Heart left ventricle (tissue), 16 donors: ENCODE data around the gene TPP2. TPM values are rescaled to one million over a fixed set of nuclear protein-coding genes. Genes with fewer than 3 reads are reported as not detected.

ENCODE experiments used
- ATAC-seq, 4 donors: fragments of 200-7000 bp; cut with Tn5 transposase; one replicate each; pipeline ENCODE4 v1.9.1; 2020 to 2022; ENCODE audit warnings: moderate library complexity in 4 of 4, mild to moderate bottlenecking in 3 of 4, moderate number of reproducible peaks in 1 of 4
- DNase-seq, 5 donors: peaks; one replicate each; pipeline ENCODE4 v3.0.0-alpha.2; 2020
- H3K27ac ChIP-seq, 12 donors: fragments of 200-600 bp; sonication (generic) in 4 of 12; one replicate each; pipeline versions ENCODE4 v1.5.0 to v1.8.0; 2016 to 2022; ENCODE audit warnings: mild to moderate bottlenecking in 2 of 12
- H3K27me3 ChIP-seq, 9 donors: fragments of 200-600 bp; sonication (generic) in 2 of 9; one replicate each; pipeline versions ENCODE4 v1.5.1 to v1.8.0; 2016 to 2022; ENCODE audit warnings: mild to moderate bottlenecking in 3 of 9
- H3K36me3 ChIP-seq, 9 donors: fragments of 200-600 bp; sonication (generic) in 2 of 9; one replicate each; pipeline versions ENCODE4 v1.5.0 to v1.8.0; 2018 to 2022; ENCODE audit warnings: mild to moderate bottlenecking in 2 of 9
- H3K4me1 ChIP-seq, 12 donors: fragments of 200-600 bp; sonication (generic) in 4 of 12; one replicate each; pipeline versions ENCODE4 v1.5.0 to v1.8.0; 2016 to 2022; ENCODE audit warnings: mild to moderate bottlenecking in 3 of 12
- H3K4me3 ChIP-seq, 12 donors: fragments of 200-600 bp; sonication (generic) in 4 of 12; one replicate each; pipeline versions ENCODE4 v1.5.0 to v1.8.0; 2017 to 2022; ENCODE audit warnings: mild to moderate bottlenecking in 9 of 12, moderate library complexity in 4 of 12
- H3K9me3 ChIP-seq, 12 donors: fragments of 200-600 bp; sonication (generic) in 4 of 12; one replicate each; pipeline versions ENCODE4 v1.5.0 to v1.8.0; 2016 to 2022; ENCODE audit warnings: mild to moderate bottlenecking in 1 of 12
- CTCF ChIP-seq, 12 donors: fragments of 200-600 bp; sonication (generic) in 4 of 12; IDR thresholded peaks; one replicate each; pipeline versions ENCODE4 v1.5.0 to v1.8.0; 2018 to 2022; ENCODE audit warnings: antibody characterized with exemption in 12 of 12, mild to moderate bottlenecking in 5 of 12
- POLR2A ChIP-seq, 2 donors: fragments of 450-650 bp; IDR thresholded peaks; one replicate each; pipeline ENCODE4 v1.6.1; 2017; ENCODE audit warnings: antibody characterized with exemption in 2 of 2, mild to moderate bottlenecking in 2 of 2, moderate library complexity in 2 of 2
- WGBS, 4 donors: extraction: QIAGEN DNeasy Blood & Tissue Kit in 2 of 4; methylation state at CpG; one replicate each; pipeline versions ENCODE4 v1.1.5 to v1.1.7; 2013 to 2018; 5-methylcytosine and 5-hydroxymethylcytosine counted together
- intact Hi-C, 10 donors: fragments of 100-400 bp; cut with DNase I; formaldehyde crosslinking; loops; one replicate each; pipeline versions ENCODE4 v1.11.1 to v1.14.2; 2022
- polyA plus RNA-seq, 2 donors: library from polyadenylated mRNA; stranded (reverse); fragments of 200-250 nt; gene quantifications; one replicate each; pipeline ENCODE4 v1.2.3, GENCODE V29; 2013
- total RNA-seq, 9 donors: library from RNA; depleted of rRNA in 2 of 9; stranded (reverse); fragments of >200 nt in 2 of 9; fragmentation: NEBNext Ultra II Directional in 3 of 9; extraction: Animal tissue kit (Norgen Biotek cat#: 25700) in 3 of 9; gene quantifications; one replicate each; pipeline versions ENCODE4 v1.1.0 to v1.2.4, GENCODE V29; 2016 to 2023
- donor health status: ischemic (EF 13 %, LVEDD 7.1; RV severe dilation, severe dysfunction).
- donor health status: healthy with polysubstance abuse.
- donor health status: DM: no; HTN: yes; CAD: no.
- donor health status: DM: no; HTN: no; CAD: no.
- donor health status: ischemic (EF 25% LVEDD 6.9; RV normal size, moderate dysfunction).
- donor health status: ischemic (EF 25% LVEDD 5.7; RV mildly dilated, moderate dysfunction).
- donor health status: healthy.
- donor health status: DM: yes; HTN: yes; CAD: no.
- donor health status: ischemic (EF 35%, LVEDD 5.7; RV mildly dilated, moderate dysfunction).
- donor health status: nonischemic (EF 11% LVEDD 7.7; RV severe dilation, severe dysfunction).
- donor health status: DM: yes; HTN: yes; CAD: no.
- donor health status: PGD.
- donor health status: ischemic (EF 29% LVEDD 5.4; RV normal size, mild dysfunction).
- donor health status: nonischemic (EF 23%, LVEDD 6.1; RV moderate dilation, normal function).

The TPP2 gene
- total and polyA plus RNA-seq, 11 donors = 13.0 to 37.9 (median 32.4) TPM

GRCh38 chr13:102651392-102651791 is 54.6 kb downstream of the TPP2 start:
- intact Hi-C loops = loop anchor here in 1 of 10 donors (10.0 kb wide), 1 partner anchor 193 kb away; the partner anchor contains the start of gene ERCC5
- H3K27me3 ChIP-seq = no peaks in the 10 kb centered on the region
- peaks cover 0 to 94% (median 88%) of the 10 kb centered on the region in 9 donors for H3K36me3 ChIP-seq
- DNase-seq (no peak), ATAC-seq (no peak)
- peaks cover 0 to 3% (median 0%) of the 10 kb centered on the region in 12 donors for H3K4me1 ChIP-seq
- TF ChIP-seq CTCF (IDR thresholded peaks at IDR 0.05) (no peak), POLR2A (IDR thresholded peaks at IDR 0.05) (no peak)
- H3K27ac ChIP-seq = no peak overlapping the region
- H3K4me3 ChIP-seq = no peak overlapping the region
- no peaks in the 10 kb centered on the region for H3K9me3 ChIP-seq

- H3K36me3 ChIP-seq = peaks cover 0 to 94% (median 88%) of the 10 kb centered on the region in 9 donors
- TF ChIP-seq CTCF (IDR thresholded peaks at IDR 0.05) (no peak), POLR2A (IDR thresholded peaks at IDR 0.05) (no peak)
- no peak for ATAC-seq
- no peak overlapping the region for H3K4me3 ChIP-seq
- H3K27me3 ChIP-seq = no peaks in the 10 kb centered on the region
- peaks cover 0 to 3% (median 0%) of the 10 kb centered on the region in 12 donors for H3K4me1 ChIP-seq
- intact Hi-C loops = loop anchor here in 1 of 10 donors (10.0 kb wide), 1 partner anchor 193 kb away; the partner anchor contains the start of gene ERCC5
- DNase-seq = no peak
- H3K27ac ChIP-seq = no peak overlapping the region
- WGBS, 4 donors = 90 to 95% (median 92%) methylated on average over 5 of the region's 5 CpGs
- H3K9me3 ChIP-seq = no peaks in the 10 kb centered on the region
Observed at GRCh38 chr13:102651892-102652291, 55.1 kb downstream of the TPP2 start.

GRCh38 chr13:102654756-102655155 is 58.0 kb downstream of the TPP2 start:
- 46 to 90% (median 65%) methylated on average over 2 of the region's 2 CpGs for WGBS, 4 donors
- H3K9me3 ChIP-seq = peaks cover 0 to 8% (median 0%) of the 10 kb centered on the region in 12 donors
- H3K27ac ChIP-seq = no peak overlapping the region
- no peak overlapping the region for H3K4me3 ChIP-seq
- peaks cover 0 to 90% (median 86%) of the 10 kb centered on the region in 9 donors for H3K36me3 ChIP-seq
- TF ChIP-seq POLR2A (IDR thresholded peaks at IDR 0.05) (no peak), CTCF (IDR thresholded peaks at IDR 0.05) (no peak)
- H3K27me3 ChIP-seq = no peaks in the 10 kb centered on the region
- peaks cover 0 to 3% (median 0%) of the 10 kb centered on the region in 12 donors for H3K4me1 ChIP-seq
- ATAC-seq (no peak), DNase-seq (no peak)
- intact Hi-C loops = loop anchor here in 2 of 10 donors (5.0 to 10.0 kb wide), 2 partner anchors 37 to 190 kb away; partner anchors contain the start of gene ERCC5 (in 1 of the 2)

- peaks cover 0 to 2% (median 0%) of the 10 kb centered on the region in 12 donors for H3K4me1 ChIP-seq
- peaks cover 0 to 87% (median 77%) of the 10 kb centered on the region in 9 donors for H3K36me3 ChIP-seq
- no peaks in the 10 kb centered on the region for H3K27me3 ChIP-seq
- intact Hi-C loops = loop anchor here in 2 of 10 donors (5.0 to 10.0 kb wide), 2 partner anchors 40 to 187 kb away; partner anchors contain the start of gene ERCC5 (in 1 of the 2)
- peak in 5 of 12 donors; percentile 10 to 36 (median 24) for TF ChIP-seq CTCF (IDR thresholded peaks at IDR 0.05)
- TF ChIP-seq POLR2A (IDR thresholded peaks at IDR 0.05) = no peak
- peaks cover 0 to 8% (median 0%) of the 10 kb centered on the region in 12 donors for H3K9me3 ChIP-seq
- ATAC-seq (no peak), DNase-seq (no peak)
- H3K27ac ChIP-seq = no peak overlapping the region
- H3K4me3 ChIP-seq = no peak overlapping the region
- WGBS, 4 donors = 76 to 91% (median 81%) methylated on average over 6 of the region's 6 CpGs
Observed at GRCh38 chr13:102657630-102658029, 60.8 kb downstream of the TPP2 start.
